A549 (cell line): ENCODE measurements around the gene RECQL. TPM values are rescaled to one million over a fixed set of nuclear protein-coding genes. Genes with fewer than 3 reads are reported as not detected.

Source experiments
- ATAC-seq, 2 experiments: fragments of 200-7000 bp in 1 of 2; fragments of >200 bp in 1 of 2; cut with Nextera tagmentation in 1 of 2; cut with Tn5 transposase in 1 of 2; 3 replicates each; pipeline versions ENCODE4 v1.8.0 to v1.9.1; 2018 to 2020; ENCODE audit warnings: mild to moderate bottlenecking in 1 of 2, moderate library complexity in 1 of 2
- CTCF ChIA-PET: fragments of 300-600 bp; sonication (Branson Sonifier 250); formaldehyde crosslinking; extraction: SDS; loops from one replicate; lab custom pipeline; 2021; ENCODE audit warnings: antibody characterized with exemption, inconsistent platforms; lab: Yijun Ruan, JAX
- POLR2A ChIA-PET: fragments of 350-600 bp; formaldehyde crosslinking; extraction: SDS; loops from one replicate; lab custom pipeline; 2021; ENCODE audit warnings: antibody characterized with exemption, inconsistent platforms; lab: Yijun Ruan, JAX
- DNase-seq, 2 experiments: peaks; one replicate each; pipeline versions ENCODE4 v3.0.0 to v3.0.0-alpha.2; 2011 to 2016; ENCODE audit warnings: low read depth in 1 of 2, low spot score in 1 of 2
- FAIRE-seq: peaks from 2 replicates; lab custom pipeline; 2011; peaks lifted over from hg19 to GRCh38; lab: Jason Lieb, UNC
- H3K27ac ChIP-seq, 2 experiments: fragments of >200 bp; sonication (Bioruptor Twin); formaldehyde crosslinking; 3 replicates each; pipeline ENCODE4 v1.5.1; 2016 to 2017
- H3K4me1 ChIP-seq: fragments of >200 bp; sonication (Bioruptor Twin); formaldehyde crosslinking; 3 replicates; pipeline ENCODE4 v1.6.1; 2016
- H3K4me2 ChIP-seq: fragments of >200 bp; sonication (Bioruptor Twin); formaldehyde crosslinking; 3 replicates; pipeline ENCODE4 v1.6.1; 2016
- H3K4me3 ChIP-seq: fragments of >200 bp; sonication (Bioruptor Twin); formaldehyde crosslinking; 3 replicates; pipeline ENCODE4 v1.5.1; 2016
- H3K9me3 ChIP-seq: fragments of >200 bp; sonication (Bioruptor Twin); formaldehyde crosslinking; 3 replicates; pipeline ENCODE4 v1.6.1; 2016
- ATOH8 ChIP-seq: fragments of 250-450 bp; sonication (Bioruptor Pico); IDR thresholded peaks from 2 replicates; pipeline ENCODE4 v1.5.0; 2020; ENCODE audit warnings: low read depth, mild to moderate bottlenecking, moderate library complexity
- CBX2 ChIP-seq: fragments of 200-600 bp; sonication (generic); IDR thresholded peaks from 2 replicates; pipeline ENCODE4 v1.6.1; 2016; ENCODE audit warnings: low read depth, mild to moderate bottlenecking, borderline replicate concordance
- CBX8 ChIP-seq: fragments of 200-600 bp; sonication (generic); IDR thresholded peaks from 2 replicates; pipeline ENCODE4 v1.6.1; 2016
- CEBPB ChIP-seq, 2 experiments: fragments of >200 bp in 1 of 2; sonication (Bioruptor Twin) in 1 of 2; formaldehyde crosslinking in 1 of 2; IDR thresholded peaks; 2 replicates each; pipeline ENCODE4 v1.6.1; 2012 to 2016
- CHD2 ChIP-seq: fragments of 150-350 bp; IDR thresholded peaks from 2 replicates; pipeline ENCODE4 v1.6.1; 2014; ENCODE audit warnings: low read length; ENCODE audit not compliant: partially characterized antibody
- CHD4 ChIP-seq: fragments of 200-600 bp; sonication (generic); IDR thresholded peaks from 2 replicates; pipeline ENCODE4 v1.6.1; 2016; ENCODE audit warnings: antibody characterized with exemption, mild to moderate bottlenecking, borderline replicate concordance
- CTCF ChIP-seq: fragments of >200 bp; sonication (Bioruptor Twin); formaldehyde crosslinking; IDR thresholded peaks from 3 replicates; pipeline ENCODE4 v1.5.1; 2016
- ESRRA ChIP-seq: fragments of 150-350 bp; IDR thresholded peaks from 2 replicates; pipeline ENCODE4 v1.6.1; 2014; ENCODE audit warnings: mild to moderate bottlenecking, low read length, borderline replicate concordance
- HES2 ChIP-seq: fragments of >200 bp; sonication (Bioruptor Twin); formaldehyde crosslinking; IDR thresholded peaks from 2 replicates; pipeline ENCODE4 v1.6.1; 2016
- JUNB ChIP-seq: fragments of >200 bp; sonication (Bioruptor Twin); formaldehyde crosslinking; IDR thresholded peaks from 2 replicates; pipeline ENCODE4 v1.6.1; 2016
- MYC ChIP-seq: IDR thresholded peaks from 2 replicates; pipeline ENCODE4 v1.6.1; 2012; ENCODE audit warnings: mild to moderate bottlenecking, inconsistent platforms, low read length, improper control_type of control experiment, borderline replicate concordance
- NPAS2 ChIP-seq: fragments of 250-450 bp; sonication (Bioruptor Pico); IDR thresholded peaks from 2 replicates; pipeline ENCODE4 v1.8.0; 2022; ENCODE audit warnings: mild to moderate bottlenecking, moderate library complexity, borderline replicate concordance
- NR3C1 ChIP-seq: fragments of >200 bp; sonication (Bioruptor Twin); formaldehyde crosslinking; IDR thresholded peaks from 3 replicates; pipeline ENCODE4 v1.6.1; 2017
- PHF8 ChIP-seq: fragments of 200-600 bp; sonication (generic); IDR thresholded peaks from 2 replicates; pipeline ENCODE4 v1.6.1; 2016; ENCODE audit warnings: low read depth, mild to moderate bottlenecking, antibody characterized with exemption, moderate library complexity, borderline replicate concordance
- RCOR1 ChIP-seq: fragments of 150-350 bp; IDR thresholded peaks from 2 replicates; pipeline ENCODE4 v1.6.1; 2014; ENCODE audit warnings: antibody characterized with exemption, low read length, low read depth
- SREBF2 ChIP-seq: fragments of 450-650 bp; IDR thresholded peaks from 2 replicates; pipeline ENCODE4 v1.6.1; 2014; ENCODE audit warnings: mild to moderate bottlenecking, moderate library complexity
- ZC3H11A ChIP-seq: fragments of 450-650 bp; IDR thresholded peaks from 2 replicates; pipeline ENCODE4 v1.6.1; 2014; ENCODE audit warnings: antibody characterized with exemption, mild to moderate bottlenecking
- ZSCAN20 ChIP-seq: fragments of 250-450 bp; sonication (Bioruptor Pico); IDR thresholded peaks from 2 replicates; pipeline ENCODE4 v1.8.0; 2022; ENCODE audit warnings: mild to moderate bottlenecking, moderate library complexity
- WGBS: methylation state at CpG from one replicate; pipeline ENCODE4 v1.1.6; 2017; ENCODE audit errors: missing lambda C conversion rate; 5-methylcytosine and 5-hydroxymethylcytosine counted together
- polyA plus RNA-seq, 4 experiments: library from polyadenylated mRNA; depleted of rRNA in 3 of 4; stranded (reverse); fragments of >200 nt; fragmentation: RNase III in 1 of 4; extraction: RNeasy Plus Mini Kit Qiagen cat#74134 plus additional on column Dnase treatment in 1 of 4; gene quantifications; 2 replicates in 3 of 4; 3 replicates in 1 of 4; pipeline ENCODE4 v1.2.3, GENCODE V29; 2011 to 2017

The RECQL gene
- polyA plus RNA-seq, 2 of the 4 experiments (the other 2 are of a cell fraction) = 77.0 to 84.2 TPM

GRCh38 chr12:21505888-21506287 is 4.5 kb upstream of the RECQL start:
- FAIRE-seq (no peak), DNase-seq (no peak)
- WGBS = 60% methylated on average over 2 of the region's 2 CpGs
- Histone ChIP-seq H3K4me2 (no peak overlapping the region), H3K4me3 (no peak overlapping the region)
- no peak for TF ChIP-seq CHD4
- no peak for TF ChIP-seq SREBF2
- TF ChIP-seq, all 56 proteins: peak for 0
- peaks cover 17% of the 10 kb centered on the region for H3K4me1 ChIP-seq
- CTCF ChIA-PET = interaction anchor here (1.0 kb wide), 1 partner anchor 26 kb away, joined by 3 read pairs; no protein-coding TSS in a partner anchor
- H3K27ac ChIP-seq = no peak overlapping the region
- POLR2A ChIA-PET = no interaction called here
- no peak for ATAC-seq
- H3K9me3 ChIP-seq = no peaks in the 10 kb centered on the region

GRCh38 chr12:21502872-21503271 is 1.4 kb upstream of the RECQL start:
- Histone ChIP-seq H3K4me3 (peak overlapping the region; percentile 96), H3K4me1 (peaks cover 31% of the 10 kb centered on the region), H3K4me2 (peak overlapping the region; percentile 82), H3K27ac (peak overlapping the region in 1 of 2 experiments; percentile 94; a peak in 2 of 6 replicates)
- DNase-seq = no peak
- no peak for FAIRE-seq
- no peak for ATAC-seq
- CTCF ChIA-PET = interaction anchor here (1.1 kb wide), 1 partner anchor 211 kb away, joined by 3 read pairs; no protein-coding TSS in a partner anchor
- POLR2A ChIA-PET = no interaction called here
- TF ChIP-seq CTCF = no peak
- no peak for TF ChIP-seq ZC3H11A
- TF ChIP-seq HES2 = no peak
- TF ChIP-seq ZSCAN20 (CRISPR knock-in tag) = no peak
- TF ChIP-seq CHD2 = no peak
- TF ChIP-seq NPAS2 (CRISPR knock-in tag) = no peak
- TF ChIP-seq PHF8 = no peak
- no peak for TF ChIP-seq ATOH8
- no peak for TF ChIP-seq CEBPB (IDR thresholded peaks at IDR 0.05)
- TF ChIP-seq MYC = no peak
- no peak for TF ChIP-seq RCOR1
- no peak for TF ChIP-seq CBX2
- TF ChIP-seq ESRRA = no peak
- no peak for TF ChIP-seq NR3C1
- TF ChIP-seq, all 56 proteins: peak for 0
- H3K9me3 ChIP-seq = no peaks in the 10 kb centered on the region
- WGBS = 95% methylated on average over 1 of the region's 1 CpG

GRCh38 chr12:21502164-21502496 is 695 bp upstream of the RECQL start:
- ChIA-PET CTCF (interaction anchor here (1.1 to 1.2 kb wide), 2 partner anchors 210 to 253 kb away, joined by 3 read pairs; no protein-coding TSS in a partner anchor), POLR2A (interaction anchor here (1.0 to 2.3 kb wide), 8 partner anchors 14 to 178 kb away, joined by 3 to 18 read pairs (median 6); partner anchors contain the start of genes LDHB, PYROXD1 and SPX)
- WGBS = 0% methylated on average over 11 of the region's 14 CpGs
- ATAC-seq = peak; percentile 31 to 54
- Histone ChIP-seq H3K27ac (peak overlapping the region; percentile 93 to 94), H3K9me3 (no peaks in the 10 kb centered on the region), H3K4me2 (peak overlapping the region; percentile 82), H3K4me3 (peak overlapping the region; percentile 96), H3K4me1 (peaks cover 31% of the 10 kb centered on the region)
- no peak for TF ChIP-seq NR3C1
- TF ChIP-seq PHF8 = no peak
- no peak for TF ChIP-seq ESRRA
- TF ChIP-seq CBX8 = no peak
- TF ChIP-seq JUNB = no peak
- DNase-seq = peak; percentile 24 to 28
- no peak for FAIRE-seq
